MCF 10A (cell line): Measurements from ENCODE around the gene DSCAML1. TPM values are rescaled to one million over a fixed set of nuclear protein-coding genes. Genes with fewer than 3 reads are reported as not detected.

ENCODE experiments used
- BruUV-seq: library from RNA; stranded (reverse); fragments of 400-500 nt; replicated peaks from 2 replicates; lab custom pipeline; 2021; lab: Mats Ljungman, UMichigan
- CTCF ChIA-PET: fragments of 300-600 bp; sonication (Branson Sonifier 250); formaldehyde crosslinking; extraction: SDS; loops from one replicate; lab custom pipeline; 2021; ENCODE audit warnings: antibody characterized with exemption, inconsistent platforms; lab: Yijun Ruan, JAX
- POLR2A ChIA-PET: fragments of 300-600, 350-650 bp; sonication (Branson Sonifier 250); formaldehyde crosslinking; extraction: SDS; loops from one replicate; lab custom pipeline; 2020; ENCODE audit warnings: antibody characterized with exemption, inconsistent platforms; lab: Yijun Ruan, JAX
- DNase-seq: peaks from one replicate; pipeline ENCODE4 v3.0.0-alpha.2; 2018; ENCODE audit not compliant: unreplicated experiment
- H3K27ac Mint-ChIP-seq: one replicate; pipeline ENCODE4 v1.8.0; 2022; ENCODE audit warnings: mild to moderate bottlenecking, low read depth, mixed read lengths; ENCODE audit not compliant: unreplicated experiment
- H3K27me3 Mint-ChIP-seq: one replicate; pipeline ENCODE4 v1.8.0; 2022; ENCODE audit warnings: mixed read lengths; ENCODE audit not compliant: insufficient read depth, unreplicated experiment
- H3K36me3 Mint-ChIP-seq: one replicate; pipeline ENCODE4 v1.8.0; 2022; ENCODE audit warnings: mild to moderate bottlenecking, moderate library complexity, mixed read lengths; ENCODE audit not compliant: insufficient read depth, unreplicated experiment
- H3K4me1 Mint-ChIP-seq: one replicate; pipeline ENCODE4 v1.8.0; 2022; ENCODE audit warnings: mixed read lengths; ENCODE audit not compliant: insufficient read depth, unreplicated experiment
- H3K4me3 Mint-ChIP-seq: one replicate; pipeline ENCODE4 v1.8.0; 2022; ENCODE audit warnings: mild to moderate bottlenecking, moderate library complexity, mixed read lengths; ENCODE audit not compliant: unreplicated experiment
- H3K9me3 Mint-ChIP-seq: one replicate; pipeline ENCODE4 v1.8.0; 2022; ENCODE audit warnings: mixed read lengths; ENCODE audit not compliant: unreplicated experiment
- CTCF ChIP-seq: fragments of 200-600 bp; IDR thresholded peaks from one replicate; pipeline ENCODE4 v1.8.0; 2022; ENCODE audit warnings: antibody characterized with exemption, mild to moderate bottlenecking; ENCODE audit not compliant: unreplicated experiment
- intact Hi-C: fragments of 100-400 bp; cut with micrococcal nuclease; formaldehyde crosslinking; loops from 2 replicates; pipeline ENCODE4 v1.14.1; 2022
- total RNA-seq: library from RNA; stranded (reverse); gene quantifications from 2 replicates; pipeline ENCODE4 v1.2.3, GENCODE V29; 2022

The DSCAML1 gene
- total RNA-seq, 1 experiment from 2014 or later = not detected

- TF ChIP-seq CTCF = no peak
- DNase-seq = no peak
- Mint-ChIP-seq H3K4me1 (no peaks in the 10 kb centered on the region), H3K4me3 (no peak overlapping the region), H3K9me3 (no peaks in the 10 kb centered on the region), H3K27ac (no peak overlapping the region), H3K36me3 (no peaks in the 10 kb centered on the region), H3K27me3 (peaks cover 50% of the 10 kb centered on the region)
- POLR2A ChIA-PET = no interaction called here
- CTCF ChIA-PET = interaction anchor here (0.6 to 0.7 kb wide), 2 partner anchors 15 to 288 kb away, joined by 3 read pairs; no protein-coding TSS in a partner anchor
- intact Hi-C loops = no loop called here
- no TSS peak for BruUV-seq
These were observed 152.4 kb downstream of the DSCAML1 start for GRCh38 chr11:117644403-117645155.

GRCh38 chr11:117643606-117644300 is 153.3 kb downstream of the DSCAML1 start:
- ChIA-PET CTCF (interaction anchor here (0.6 kb wide), 1 partner anchor 91 kb away, joined by 3 read pairs; no protein-coding TSS in a partner anchor), POLR2A (no interaction called here)
- peaks cover 58% of the 10 kb centered on the region for H3K27me3 Mint-ChIP-seq
- no peak overlapping the region for H3K27ac Mint-ChIP-seq
- no peaks in the 10 kb centered on the region for H3K36me3 Mint-ChIP-seq
- no peaks in the 10 kb centered on the region for H3K4me1 Mint-ChIP-seq
- no peaks in the 10 kb centered on the region for H3K9me3 Mint-ChIP-seq
- no peak overlapping the region for H3K4me3 Mint-ChIP-seq
- no TSS peak for BruUV-seq
- no peak for DNase-seq
- intact Hi-C loops = no loop called here
- no peak for TF ChIP-seq CTCF

- Mint-ChIP-seq H3K4me1 (no peaks in the 10 kb centered on the region), H3K27me3 (peaks cover 67% of the 10 kb centered on the region), H3K9me3 (no peaks in the 10 kb centered on the region), H3K4me3 (no peak overlapping the region), H3K36me3 (no peaks in the 10 kb centered on the region), H3K27ac (no peak overlapping the region)
- intact Hi-C loops = no loop called here
- no TSS peak for BruUV-seq
- no peak for DNase-seq
- POLR2A ChIA-PET = no interaction called here
- no peak for TF ChIP-seq CTCF
- CTCF ChIA-PET = no interaction called here
These were observed 154.2 kb downstream of the DSCAML1 start for GRCh38 chr11:117642835-117643234.

- Mint-ChIP-seq H3K4me1 (no peaks in the 10 kb centered on the region), H3K27me3 (peaks cover 72% of the 10 kb centered on the region), H3K36me3 (no peaks in the 10 kb centered on the region), H3K27ac (no peak overlapping the region), H3K9me3 (no peaks in the 10 kb centered on the region), H3K4me3 (no peak overlapping the region)
- ChIA-PET CTCF (no interaction called here), POLR2A (no interaction called here)
- DNase-seq = no peak
- no TSS peak for BruUV-seq
- no peak for TF ChIP-seq CTCF
- intact Hi-C loops = no loop called here
These were observed 154.6 kb downstream of the DSCAML1 start for GRCh38 chr11:117642396-117642795.
